HEK293 (cell line): ENCODE measurements around the gene PPFIA3.

Experiments used
- ZNF10 ChIP-seq: fragments of 450-650 bp; formaldehyde crosslinking; IDR thresholded peaks from 2 replicates; pipeline ENCODE4 v1.5.1; 2017; ENCODE audit warnings: missing biosample characterization, missing genetic modification characterization
- ZNF423 ChIP-seq: fragments of 450-650 bp; formaldehyde crosslinking; IDR thresholded peaks from 2 replicates; pipeline ENCODE4 v1.5.1; 2016; ENCODE audit warnings: missing biosample characterization, missing genetic modification characterization
- ZNF561 ChIP-seq: fragments of 450-650 bp; IDR thresholded peaks from 2 replicates; pipeline ENCODE4 v1.5.1; 2018; ENCODE audit warnings: missing biosample characterization, missing genetic modification characterization, borderline replicate concordance
- ZNF776 ChIP-seq: fragments of 450-650 bp; formaldehyde crosslinking; IDR thresholded peaks from 2 replicates; pipeline ENCODE4 v1.5.0; 2017; ENCODE audit warnings: missing biosample characterization, missing genetic modification characterization, borderline replicate concordance
- TF ChIP-seq, protein P1 (sequence below): fragments of 450-650 bp; IDR thresholded peaks from 2 replicates; pipeline ENCODE4 v1.5.1; 2018; ENCODE audit warnings: missing biosample characterization, mild to moderate bottlenecking, missing genetic modification characterization
- TF ChIP-seq, protein P2 (sequence below): fragments of 450-650 bp; formaldehyde crosslinking; IDR thresholded peaks from 2 replicates; pipeline ENCODE4 v1.5.1; 2016; ENCODE audit warnings: missing biosample characterization, missing genetic modification characterization
- TF ChIP-seq, protein P3 (sequence below): fragments of 450-650 bp; formaldehyde crosslinking; IDR thresholded peaks from 2 replicates; pipeline ENCODE4 v1.5.1; 2016; ENCODE audit warnings: missing biosample characterization, missing genetic modification characterization, borderline replicate concordance

DNA sequence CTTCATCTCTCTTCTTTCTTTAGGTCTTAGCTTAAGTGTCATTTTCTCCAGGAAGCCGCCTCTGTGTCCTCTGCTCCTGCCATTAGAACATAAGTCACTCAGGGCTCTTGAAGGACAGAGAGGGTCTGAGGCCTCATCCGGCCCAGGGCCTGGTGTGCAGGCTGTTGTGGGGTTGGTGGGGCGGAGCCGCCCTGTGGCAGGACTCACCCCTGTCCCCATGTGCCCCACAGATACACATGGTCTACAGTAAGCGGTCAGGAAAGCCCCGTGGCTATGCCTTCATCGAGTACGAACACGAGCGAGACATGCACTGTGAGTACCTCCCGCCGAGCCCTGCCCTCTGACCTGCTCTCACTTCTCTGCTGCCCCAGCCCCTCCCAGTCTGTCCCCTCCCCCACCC lies 18.2 kb upstream of the PPFIA3 start:
- TF ChIP-seq, protein P1, sequence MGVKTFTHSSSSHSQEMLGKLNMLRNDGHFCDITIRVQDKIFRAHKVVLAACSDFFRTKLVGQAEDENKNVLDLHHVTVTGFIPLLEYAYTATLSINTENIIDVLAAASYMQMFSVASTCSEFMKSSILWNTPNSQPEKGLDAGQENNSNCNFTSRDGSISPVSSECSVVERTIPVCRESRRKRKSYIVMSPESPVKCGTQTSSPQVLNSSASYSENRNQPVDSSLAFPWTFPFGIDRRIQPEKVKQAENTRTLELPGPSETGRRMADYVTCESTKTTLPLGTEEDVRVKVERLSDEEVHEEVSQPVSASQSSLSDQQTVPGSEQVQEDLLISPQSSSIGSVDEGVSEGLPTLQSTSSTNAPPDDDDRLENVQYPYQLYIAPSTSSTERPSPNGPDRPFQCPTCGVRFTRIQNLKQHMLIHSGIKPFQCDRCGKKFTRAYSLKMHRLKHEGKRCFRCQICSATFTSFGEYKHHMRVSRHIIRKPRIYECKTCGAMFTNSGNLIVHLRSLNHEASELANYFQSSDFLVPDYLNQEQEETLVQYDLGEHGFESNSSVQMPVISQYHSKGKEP (tag by site-specific recombination) = no peak
- TF ChIP-seq, protein P2, sequence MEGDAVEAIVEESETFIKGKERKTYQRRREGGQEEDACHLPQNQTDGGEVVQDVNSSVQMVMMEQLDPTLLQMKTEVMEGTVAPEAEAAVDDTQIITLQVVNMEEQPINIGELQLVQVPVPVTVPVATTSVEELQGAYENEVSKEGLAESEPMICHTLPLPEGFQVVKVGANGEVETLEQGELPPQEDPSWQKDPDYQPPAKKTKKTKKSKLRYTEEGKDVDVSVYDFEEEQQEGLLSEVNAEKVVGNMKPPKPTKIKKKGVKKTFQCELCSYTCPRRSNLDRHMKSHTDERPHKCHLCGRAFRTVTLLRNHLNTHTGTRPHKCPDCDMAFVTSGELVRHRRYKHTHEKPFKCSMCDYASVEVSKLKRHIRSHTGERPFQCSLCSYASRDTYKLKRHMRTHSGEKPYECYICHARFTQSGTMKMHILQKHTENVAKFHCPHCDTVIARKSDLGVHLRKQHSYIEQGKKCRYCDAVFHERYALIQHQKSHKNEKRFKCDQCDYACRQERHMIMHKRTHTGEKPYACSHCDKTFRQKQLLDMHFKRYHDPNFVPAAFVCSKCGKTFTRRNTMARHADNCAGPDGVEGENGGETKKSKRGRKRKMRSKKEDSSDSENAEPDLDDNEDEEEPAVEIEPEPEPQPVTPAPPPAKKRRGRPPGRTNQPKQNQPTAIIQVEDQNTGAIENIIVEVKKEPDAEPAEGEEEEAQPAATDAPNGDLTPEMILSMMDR (tag by site-specific recombination) = no peak
- TF ChIP-seq, protein P3, sequence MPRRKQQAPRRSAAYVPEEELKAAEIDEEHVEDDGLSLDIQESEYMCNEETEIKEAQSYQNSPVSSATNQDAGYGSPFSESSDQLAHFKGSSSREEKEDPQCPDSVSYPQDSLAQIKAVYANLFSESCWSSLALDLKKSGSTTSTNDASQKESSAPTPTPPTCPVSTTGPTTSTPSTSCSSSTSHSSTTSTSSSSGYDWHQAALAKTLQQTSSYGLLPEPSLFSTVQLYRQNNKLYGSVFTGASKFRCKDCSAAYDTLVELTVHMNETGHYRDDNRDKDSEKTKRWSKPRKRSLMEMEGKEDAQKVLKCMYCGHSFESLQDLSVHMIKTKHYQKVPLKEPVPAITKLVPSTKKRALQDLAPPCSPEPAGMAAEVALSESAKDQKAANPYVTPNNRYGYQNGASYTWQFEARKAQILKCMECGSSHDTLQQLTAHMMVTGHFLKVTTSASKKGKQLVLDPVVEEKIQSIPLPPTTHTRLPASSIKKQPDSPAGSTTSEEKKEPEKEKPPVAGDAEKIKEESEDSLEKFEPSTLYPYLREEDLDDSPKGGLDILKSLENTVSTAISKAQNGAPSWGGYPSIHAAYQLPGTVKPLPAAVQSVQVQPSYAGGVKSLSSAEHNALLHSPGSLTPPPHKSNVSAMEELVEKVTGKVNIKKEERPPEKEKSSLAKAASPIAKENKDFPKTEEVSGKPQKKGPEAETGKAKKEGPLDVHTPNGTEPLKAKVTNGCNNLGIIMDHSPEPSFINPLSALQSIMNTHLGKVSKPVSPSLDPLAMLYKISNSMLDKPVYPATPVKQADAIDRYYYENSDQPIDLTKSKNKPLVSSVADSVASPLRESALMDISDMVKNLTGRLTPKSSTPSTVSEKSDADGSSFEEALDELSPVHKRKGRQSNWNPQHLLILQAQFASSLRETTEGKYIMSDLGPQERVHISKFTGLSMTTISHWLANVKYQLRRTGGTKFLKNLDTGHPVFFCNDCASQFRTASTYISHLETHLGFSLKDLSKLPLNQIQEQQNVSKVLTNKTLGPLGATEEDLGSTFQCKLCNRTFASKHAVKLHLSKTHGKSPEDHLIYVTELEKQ = no peak
- TF ChIP-seq ZNF423 (tag by site-specific recombination) = no peak
- no peak for TF ChIP-seq ZNF561
- TF ChIP-seq ZNF776 (tag by site-specific recombination) = no peak
- no peak for TF ChIP-seq ZNF10 (tag by site-specific recombination)
